NCI-H1694 treated with DMSO at 0.1 percent for 48 hours (cell line): ENCODE measurements around the gene KRTAP15-1.
A peak's percentile ranks its signal among the peaks of the same experiment; 100 is the strongest.

Experiments used
- DNase-seq: peaks from one replicate; lab custom pipeline; 2025; lab: John Stamatoyannopoulos, UW

KRTAP15-1 gene

GRCh38 chr21:30439975-30440374 is at the start of gene KRTAP15-1:
Gene KRTAP15-1, plus strand, starts transcription at chr21:30440275. Its CDS starts 53 bp downstream, at chr21:30440328.
- no peak for DNase-seq

- DNase-seq: no peak
These were observed 48.5 kb upstream of the KRTAP15-1 start for GRCh38 chr21:30391492-30392025.

GRCh38 chr21:30395731-30396130 is 44.3 kb upstream of the KRTAP15-1 start, which contains the start of gene KRTAP13-1:
Gene KRTAP13-1, plus strand, starts transcription at chr21:30396031. Its CDS starts 56 bp downstream, at chr21:30396087.
- no peak for DNase-seq

GRCh38 chr21:30408782-30409494 is 31.1 kb upstream of the KRTAP15-1 start:
- peak; percentile 66 for DNase-seq

- no peak for DNase-seq
These were observed 24.1 kb upstream of the KRTAP15-1 start for GRCh38 chr21:30415993-30416392.

- no peak for DNase-seq
These were observed 14.2 kb upstream of the KRTAP15-1 start, which contains the start of gene KRTAP13-3 for GRCh38 chr21:30425826-30426225. Gene KRTAP13-3, minus strand, starts transcription at chr21:30425926. Its CDS starts 14 bp downstream, at chr21:30425912.

GRCh38 chr21:30426731-30427130 is 13.3 kb upstream of the KRTAP15-1 start:
- no peak for DNase-seq

GRCh38 chr21:30430170-30430655 is 9.9 kb upstream of the KRTAP15-1 start, which contains the start of gene KRTAP13-4:
Gene KRTAP13-4, plus strand, starts transcription at chr21:30430220. Its CDS starts 56 bp downstream, at chr21:30430276.
- no peak for DNase-seq

- no peak for DNase-seq
These were observed 5.9 kb upstream of the KRTAP15-1 start for GRCh38 chr21:30434033-30434631.

- no peak for DNase-seq
These were observed 3.0 kb upstream of the KRTAP15-1 start for GRCh38 chr21:30437010-30437565.

- no peak for DNase-seq
These were observed 3.2 kb downstream of the KRTAP15-1 start for GRCh38 chr21:30443226-30443625.

- DNase-seq: no peak
These were observed 4.1 kb downstream of the KRTAP15-1 start for GRCh38 chr21:30444204-30444603.

- no peak for DNase-seq
These were observed 7.0 kb downstream of the KRTAP15-1 start for GRCh38 chr21:30447056-30447455.

- DNase-seq: no peak
These were observed 8.4 kb downstream of the KRTAP15-1 start for GRCh38 chr21:30448514-30448913.

GRCh38 chr21:30463713-30464112 is 23.6 kb downstream of the KRTAP15-1 start:
- no peak for DNase-seq

GRCh38 chr21:30468900-30469714 is 29.0 kb downstream of the KRTAP15-1 start:
- no peak for DNase-seq

- no peak for DNase-seq
These were observed 37.9 kb downstream of the KRTAP15-1 start for GRCh38 chr21:30478004-30478403.

GRCh38 chr21:30479259-30479658 is 39.2 kb downstream of the KRTAP15-1 start:
- DNase-seq: no peak

- DNase-seq: no peak
These were observed 40.1 kb downstream of the KRTAP15-1 start, which contains the start of gene KRTAP19-1 for GRCh38 chr21:30480145-30480544. Gene KRTAP19-1, minus strand, starts transcription at chr21:30480367. Its CDS starts 50 bp downstream, at chr21:30480317.

GRCh38 chr21:30482130-30482529 is 42.1 kb downstream of the KRTAP15-1 start:
- DNase-seq: no peak

- DNase-seq: no peak
These were observed 46.1 kb downstream of the KRTAP15-1 start for GRCh38 chr21:30486180-30486579.
